ENCODE results near the gene KCNG2.
"Not testable (repeated sequence)": the region's sequence is repeated elsewhere in the genome, so short reads cannot be mapped to it uniquely, and the experiment has no call there.

KCNG2 gene

GRCh38 chr18:79856119-79857007 lies 58.6 kb downstream of the KCNG2 start:
- peak; percentile 36 for DNase-seq

- DNase-seq: no peak
These were observed 59.4 kb downstream of the KCNG2 start for GRCh38 chr18:79857082-79857671.

- no peak for DNase-seq
These were observed 61.6 kb downstream of the KCNG2 start for GRCh38 chr18:79859314-79859713.

- no peak for DNase-seq
These were observed 63.9 kb downstream of the KCNG2 start for GRCh38 chr18:79861687-79862086.

GRCh38 chr18:79862562-79862961 lies 64.8 kb downstream of the KCNG2 start:
- no peak for DNase-seq

- no peak for DNase-seq
These were observed 65.6 kb downstream of the KCNG2 start for GRCh38 chr18:79863161-79864005.

- DNase-seq: no peak
These were observed 66.4 kb downstream of the KCNG2 start for GRCh38 chr18:79864006-79864725.

- not testable (repeated sequence) for DNase-seq
These were observed 67.2 kb downstream of the KCNG2 start for GRCh38 chr18:79864955-79865354.

GRCh38 chr18:79865951-79866350 lies 68.2 kb downstream of the KCNG2 start:
- DNase-seq: not testable (repeated sequence)

GRCh38 chr18:79866889-79867574 lies 69.3 kb downstream of the KCNG2 start:
- DNase-seq: no peak

GRCh38 chr18:79867666-79868065 lies 69.9 kb downstream of the KCNG2 start:
- no peak for DNase-seq

- DNase-seq: no peak
These were observed 70.5 kb downstream of the KCNG2 start for GRCh38 chr18:79868168-79868784.

GRCh38 chr18:79868811-79869541 lies 71.2 kb downstream of the KCNG2 start:
- DNase-seq: no peak

GRCh38 chr18:79869591-79870300 lies 72.0 kb downstream of the KCNG2 start:
- no peak for DNase-seq

GRCh38 chr18:79870301-79871025 lies 72.7 kb downstream of the KCNG2 start:
- DNase-seq: no peak

- DNase-seq: no peak
These were observed 73.3 kb downstream of the KCNG2 start for GRCh38 chr18:79871026-79871390.

GRCh38 chr18:79871481-79872091 lies 73.8 kb downstream of the KCNG2 start:
- no peak for DNase-seq

GRCh38 chr18:79872527-79873444 lies 75.0 kb downstream of the KCNG2 start:
- no peak for DNase-seq

All from activated CD4-positive, alpha-beta T cell treated with anti-CD3 and anti-CD28 coated beads for 48 hours (primary cell).